Cardiac fibroblast (primary cell): ENCODE data around the gene NPEPL1.

Source experiments
- DNase-seq, 2 donors: peaks; one replicate each; pipeline versions ENCODE4 v3.0.0 to v3.0.0-alpha.2; 2010; ENCODE audit warnings: low read depth in 2 of 2
- H3K4me3 ChIP-seq, 2 donors: replicated peaks in 1 of 2; 1 replicate in 1 of 2; 2 replicates in 1 of 2; pipeline ENCODE4 v1.5.1; 2011; ENCODE audit warnings: low read depth in 2 of 2, low read length in 2 of 2, mild to moderate bottlenecking in 2 of 2, moderate library complexity in 1 of 2
- TF ChIP-seq, protein P1 (sequence below): IDR thresholded peaks from one replicate; pipeline ENCODE4 v1.5.1; 2011; ENCODE audit warnings: low read depth, mild to moderate bottlenecking, low read length, inconsistent platforms

Gene NPEPL1

DNA sequence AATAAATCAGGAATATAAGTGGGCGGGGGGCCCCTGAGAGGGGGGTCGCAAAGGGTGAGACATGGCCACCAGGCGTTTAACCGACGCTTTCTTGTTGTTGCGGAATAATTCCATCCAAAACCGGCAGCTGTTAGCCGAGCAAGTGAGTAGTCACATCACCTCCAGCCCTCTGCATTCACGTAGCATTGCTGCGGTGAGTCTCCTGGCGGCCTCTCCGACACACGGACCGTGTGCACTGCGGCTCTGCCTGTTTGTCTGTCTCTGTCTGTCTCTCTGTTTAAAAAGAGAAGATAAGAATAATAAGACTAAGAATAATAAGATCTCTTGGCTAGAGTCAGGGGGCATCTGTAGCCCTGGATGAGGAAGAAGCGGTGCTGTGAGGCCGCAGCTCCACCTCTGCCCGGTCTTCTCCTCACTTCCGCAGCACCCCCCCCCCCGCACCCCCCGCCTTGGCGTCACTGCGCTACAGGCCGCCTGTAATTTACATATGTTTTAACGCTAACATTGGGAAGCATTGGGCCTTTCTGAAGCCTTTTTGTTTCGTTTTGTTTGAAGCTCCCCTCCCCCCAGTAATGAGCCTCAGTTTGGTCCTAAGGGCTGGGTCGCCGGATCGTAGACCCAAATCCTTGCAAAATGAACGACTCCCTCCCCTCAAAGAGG is 40.5 kb upstream of the NPEPL1 start:
- peak; percentile 80 to 83 for DNase-seq
- H3K4me3 ChIP-seq = peak overlapping the region; percentile 92 to 96
- TF ChIP-seq, protein P1, sequence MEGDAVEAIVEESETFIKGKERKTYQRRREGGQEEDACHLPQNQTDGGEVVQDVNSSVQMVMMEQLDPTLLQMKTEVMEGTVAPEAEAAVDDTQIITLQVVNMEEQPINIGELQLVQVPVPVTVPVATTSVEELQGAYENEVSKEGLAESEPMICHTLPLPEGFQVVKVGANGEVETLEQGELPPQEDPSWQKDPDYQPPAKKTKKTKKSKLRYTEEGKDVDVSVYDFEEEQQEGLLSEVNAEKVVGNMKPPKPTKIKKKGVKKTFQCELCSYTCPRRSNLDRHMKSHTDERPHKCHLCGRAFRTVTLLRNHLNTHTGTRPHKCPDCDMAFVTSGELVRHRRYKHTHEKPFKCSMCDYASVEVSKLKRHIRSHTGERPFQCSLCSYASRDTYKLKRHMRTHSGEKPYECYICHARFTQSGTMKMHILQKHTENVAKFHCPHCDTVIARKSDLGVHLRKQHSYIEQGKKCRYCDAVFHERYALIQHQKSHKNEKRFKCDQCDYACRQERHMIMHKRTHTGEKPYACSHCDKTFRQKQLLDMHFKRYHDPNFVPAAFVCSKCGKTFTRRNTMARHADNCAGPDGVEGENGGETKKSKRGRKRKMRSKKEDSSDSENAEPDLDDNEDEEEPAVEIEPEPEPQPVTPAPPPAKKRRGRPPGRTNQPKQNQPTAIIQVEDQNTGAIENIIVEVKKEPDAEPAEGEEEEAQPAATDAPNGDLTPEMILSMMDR = peak; percentile 17

DNA sequence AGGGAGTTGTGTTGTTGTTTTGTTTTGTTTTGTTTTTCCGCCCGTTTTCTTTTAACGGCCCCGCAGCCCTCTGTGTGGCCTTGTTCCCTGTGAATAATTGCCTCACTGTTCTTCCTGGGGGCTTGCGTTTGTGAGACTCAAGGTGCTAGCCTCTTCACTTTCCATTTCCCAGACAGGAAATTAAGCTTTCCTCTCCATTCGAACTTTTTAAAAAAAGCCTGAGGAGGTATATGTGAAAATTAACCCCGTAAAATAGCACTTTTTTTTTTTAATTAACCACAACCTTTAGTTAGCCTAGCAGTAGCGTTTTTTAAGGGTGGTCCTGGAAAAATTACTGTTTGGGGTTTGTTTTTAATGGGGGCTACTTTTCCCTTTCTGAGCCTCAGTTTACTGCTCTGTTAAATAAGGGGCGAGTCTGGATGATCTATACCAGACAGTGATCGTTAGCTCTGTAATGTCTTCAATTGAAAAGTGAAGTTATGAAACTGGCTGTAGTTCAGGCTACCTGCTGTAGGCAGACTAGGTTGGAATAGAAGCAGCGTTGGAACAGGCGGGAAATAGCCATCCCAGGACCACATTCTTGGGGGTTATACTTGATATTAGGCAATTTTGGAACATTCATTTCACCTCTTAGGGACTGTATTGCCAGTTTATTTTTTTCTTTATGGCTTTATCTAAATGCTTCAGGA is 39.9 kb upstream of the NPEPL1 start:
- TF ChIP-seq, protein P1 = no peak
- peak overlapping the region; percentile 92 to 96 for H3K4me3 ChIP-seq
- peak in 1 of 2 donors; percentile 39 for DNase-seq

DNA sequence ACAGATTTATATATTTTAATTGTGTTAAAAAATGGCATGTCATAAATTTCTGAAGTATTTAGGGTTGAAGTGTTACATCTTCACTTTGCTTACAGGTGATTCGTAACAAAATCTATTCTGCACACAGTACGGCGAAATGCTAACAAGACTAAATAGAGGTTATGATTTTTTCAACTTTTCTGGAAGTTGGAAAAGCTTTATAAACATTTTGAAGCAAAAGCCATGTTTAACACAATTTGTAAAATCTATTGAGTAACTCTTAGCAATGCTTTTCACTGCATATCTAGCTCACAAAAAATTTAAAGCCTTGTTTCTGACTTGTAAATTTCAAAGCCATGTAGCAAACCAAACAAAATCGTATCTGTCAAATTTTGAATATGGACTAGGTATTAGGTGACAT is 38.3 kb upstream of the NPEPL1 start:
- DNase-seq = no peak
- TF ChIP-seq, protein P1 = no peak
- no peak overlapping the region for H3K4me3 ChIP-seq

DNA sequence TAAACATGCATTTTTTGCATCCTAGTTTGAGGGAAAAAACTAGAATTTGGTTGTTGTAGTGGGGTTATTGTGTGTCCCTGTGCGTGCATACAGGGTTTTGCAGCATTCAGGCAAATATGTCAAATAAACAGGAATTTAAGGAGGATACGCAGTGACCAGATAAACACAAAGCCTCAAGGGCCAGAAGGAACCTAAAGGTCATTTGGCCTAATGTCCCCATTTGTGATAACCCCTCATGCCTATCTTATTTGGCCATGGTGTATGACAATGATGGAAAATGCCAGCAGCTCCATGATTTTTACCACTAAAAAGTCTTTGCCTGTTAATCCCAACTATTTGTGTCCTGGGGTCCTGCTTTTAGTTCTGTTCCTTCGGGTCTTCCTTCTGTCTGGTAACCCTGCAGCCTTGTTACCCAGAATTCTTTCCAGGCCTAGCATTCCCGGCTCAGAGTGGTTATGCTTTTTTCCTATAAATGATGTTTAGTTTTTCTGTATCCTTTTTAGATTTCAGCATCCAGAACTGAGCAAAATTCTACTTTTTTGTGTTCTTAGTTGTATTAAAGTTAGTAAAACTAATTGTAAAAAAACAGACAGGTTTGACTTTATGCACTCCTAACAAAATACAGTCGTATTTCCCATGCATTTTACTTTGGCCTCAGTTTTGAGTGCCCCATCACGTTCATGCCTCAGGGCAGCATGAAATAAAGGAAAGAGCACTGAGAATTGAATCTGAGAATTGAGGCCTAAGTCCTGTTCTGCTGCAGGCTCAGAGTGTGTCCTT is 37.1 kb upstream of the NPEPL1 start:
- no peak for DNase-seq
- no peak overlapping the region for H3K4me3 ChIP-seq

DNA sequence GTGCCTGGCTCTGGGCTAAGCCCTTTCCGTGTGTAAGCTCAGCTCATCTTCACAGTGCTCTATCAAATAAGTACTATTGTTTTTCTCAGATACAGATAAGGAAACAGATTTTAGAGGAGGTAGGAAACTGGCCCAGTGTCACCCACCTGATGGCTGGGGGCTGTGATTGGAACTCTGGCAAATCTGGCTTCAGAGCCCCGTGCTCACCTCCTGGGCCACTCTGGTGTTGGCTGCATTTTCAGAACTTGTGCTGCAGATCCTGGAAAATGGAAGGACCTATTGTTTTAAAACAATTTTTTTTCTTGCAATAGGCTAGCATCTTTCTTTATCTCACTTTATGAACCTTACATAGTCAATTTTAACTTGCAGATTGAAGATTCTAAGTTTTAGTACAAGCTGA is 35.8 kb upstream of the NPEPL1 start:
- H3K4me3 ChIP-seq = no peak overlapping the region
- DNase-seq = no peak
- TF ChIP-seq, protein P1 = no peak

More for the DNA sequence above, 37.1 kb upstream of the NPEPL1 start:
- TF ChIP-seq, protein P1 = no peak

DNA sequence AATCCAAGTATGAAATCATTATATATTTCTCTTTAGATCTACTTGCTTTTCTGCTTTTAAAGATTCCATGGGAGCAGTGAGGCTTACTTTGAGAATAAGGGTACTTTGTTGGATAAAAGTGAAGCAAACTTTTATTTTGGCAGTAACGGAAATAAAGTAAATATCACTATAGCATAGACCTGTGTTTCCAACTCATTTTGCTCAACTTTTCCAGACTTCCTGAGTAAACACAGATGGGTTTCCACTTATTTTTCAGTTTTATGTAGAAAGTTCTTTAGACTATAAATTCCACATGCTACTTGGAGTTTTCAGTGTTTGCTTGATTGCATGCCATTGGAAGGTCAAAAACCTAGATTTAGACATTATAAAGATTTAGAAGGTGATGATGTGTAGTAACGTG is 35.3 kb upstream of the NPEPL1 start:
- TF ChIP-seq, protein P1 = no peak
- DNase-seq = no peak
- no peak overlapping the region for H3K4me3 ChIP-seq
